Mesendoderm (in vitro differentiated cells): ENCODE results near the gene C5orf47.

Source experiments
- DNase-seq: peaks from one replicate; pipeline ENCODE4 v3.0.0; 2013
- H2AK5ac ChIP-seq: 2 replicates; pipeline ENCODE4 v1.6.1; 2013; ENCODE audit warnings: low read length, inconsistent platforms
- H2BK120ac ChIP-seq: 2 replicates; pipeline ENCODE4 v1.6.1; 2013; ENCODE audit warnings: low read depth, mild to moderate bottlenecking, low read length, moderate library complexity, mixed read lengths
- H2BK15ac ChIP-seq: replicated peaks from 2 replicates; pipeline ENCODE4 v1.6.1; 2013; ENCODE audit warnings: low read depth, mild to moderate bottlenecking, moderate library complexity
- H2BK5ac ChIP-seq: 2 replicates; pipeline ENCODE4 v1.6.1; 2013; ENCODE audit warnings: low read length, inconsistent platforms
- H3K18ac ChIP-seq: 2 replicates; pipeline ENCODE4 v1.6.1; 2013; ENCODE audit warnings: mild to moderate bottlenecking, low read length, mixed read lengths
- H3K23ac ChIP-seq: one replicate; pipeline ENCODE4 v1.6.1; 2013; ENCODE audit warnings: low read length
- H3K27ac ChIP-seq: 2 replicates; pipeline ENCODE4 v1.5.1; 2013; ENCODE audit warnings: low read depth, mild to moderate bottlenecking, inconsistent platforms, low read length, moderate library complexity
- H3K27me3 ChIP-seq: 2 replicates; pipeline ENCODE4 v1.6.1; 2013; ENCODE audit warnings: low read length, control low read depth, mild to moderate bottlenecking, inconsistent platforms; ENCODE audit not compliant: insufficient read depth, poor library complexity
- H3K36me3 ChIP-seq: 2 replicates; pipeline ENCODE4 v1.6.1; 2013; ENCODE audit warnings: low read length, inconsistent platforms; ENCODE audit not compliant: control insufficient read depth, insufficient read depth
- H3K4ac ChIP-seq: one replicate; pipeline ENCODE4 v1.6.1; 2013; ENCODE audit warnings: low read depth, mild to moderate bottlenecking, low read length, moderate library complexity
- H3K4me1 ChIP-seq: 2 replicates; pipeline ENCODE4 v1.6.1; 2013; ENCODE audit warnings: low read depth, low read length, inconsistent platforms; ENCODE audit not compliant: control insufficient read depth
- H3K4me2 ChIP-seq: 2 replicates; pipeline ENCODE4 v1.6.1; 2013; ENCODE audit warnings: low read length
- H3K4me3 ChIP-seq: 2 replicates; pipeline ENCODE4 v1.5.1; 2013; ENCODE audit warnings: mild to moderate bottlenecking, low read length
- H3K56ac ChIP-seq: one replicate; pipeline ENCODE4 v1.6.1; 2013; ENCODE audit warnings: low read length
- H3K79me1 ChIP-seq: 2 replicates; pipeline ENCODE4 v1.6.1; 2013; ENCODE audit warnings: low read length, inconsistent platforms
- H3K79me2 ChIP-seq: 2 replicates; pipeline ENCODE4 v1.6.1; 2013; ENCODE audit warnings: mild to moderate bottlenecking, low read length; ENCODE audit not compliant: control insufficient read depth, insufficient read depth
- H3K9ac ChIP-seq: 2 replicates; pipeline ENCODE4 v1.6.1; 2013; ENCODE audit warnings: low read length, inconsistent platforms
- H4K5ac ChIP-seq: one replicate; pipeline ENCODE4 v1.6.1; 2013; ENCODE audit warnings: low read length
- H4K8ac ChIP-seq: one replicate; pipeline ENCODE4 v1.6.1; 2013; ENCODE audit warnings: low read depth, mild to moderate bottlenecking, control low read depth, low read length, moderate library complexity
- WGBS: extraction: QIAGEN DNeasy Blood & Tissue Kit; methylation state at CpG from one replicate; pipeline ENCODE4 v1.1.7; 2013; ENCODE audit warnings: low lambda C conversion rate, missing lambda C conversion rate; ENCODE audit not compliant: insufficient coverage; ENCODE audit errors: extremely low coverage; 5-methylcytosine and 5-hydroxymethylcytosine counted together

The C5orf47 gene

DNA sequence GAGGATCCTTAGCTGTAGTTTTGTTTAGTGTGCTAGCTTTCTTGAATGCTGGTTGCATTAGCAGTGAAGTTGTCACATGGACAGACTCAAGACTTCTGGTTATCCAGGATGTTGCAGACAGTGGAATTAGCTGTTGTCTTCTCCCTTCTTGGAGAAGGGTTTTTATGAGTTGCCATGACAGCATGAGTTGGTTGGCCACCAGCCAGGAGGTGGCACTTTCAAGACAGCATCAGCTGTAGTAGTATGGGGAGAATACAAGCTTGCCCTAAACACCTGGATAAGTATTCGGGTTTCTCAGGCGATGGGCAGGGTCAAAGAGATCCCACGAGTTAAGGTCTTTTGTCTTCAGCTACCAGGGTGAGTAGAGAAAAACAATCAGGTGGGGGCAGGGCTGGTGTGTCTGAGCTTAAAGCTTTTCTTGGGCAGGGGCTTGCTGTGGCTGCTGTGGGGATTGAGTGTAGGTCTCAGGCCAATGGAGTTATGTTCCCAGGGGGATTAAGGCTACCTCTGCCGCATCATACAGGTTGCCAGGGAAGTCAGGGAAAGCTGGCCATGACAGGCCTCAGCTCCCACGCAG lies 7.7 kb upstream of the C5orf47 start:
- H3K79me2 ChIP-seq: no peaks in the 10 kb centered on the region
- no peak overlapping the region for H2AK5ac ChIP-seq
- H3K4me1 ChIP-seq: no peaks in the 10 kb centered on the region
- no peaks in the 10 kb centered on the region for H3K27me3 ChIP-seq
- H2BK15ac ChIP-seq: no peak overlapping the region
- no peak overlapping the region for H2BK120ac ChIP-seq
- H2BK5ac ChIP-seq: no peak overlapping the region
- no peak overlapping the region for H3K27ac ChIP-seq
- no peaks in the 10 kb centered on the region for H3K79me1 ChIP-seq
- H3K4me3 ChIP-seq: no peak overlapping the region
- no peak overlapping the region for H4K8ac ChIP-seq
- no peak for DNase-seq
- peak overlapping the region; percentile 31 for H3K56ac ChIP-seq
- no peak overlapping the region for H3K23ac ChIP-seq
- H4K5ac ChIP-seq: no peak overlapping the region
- no peak overlapping the region for H3K9ac ChIP-seq
- no peak overlapping the region for H3K4me2 ChIP-seq
- H3K4ac ChIP-seq: no peak overlapping the region
- no CpG with 5 or more reads among the region's 5 CpGs for WGBS
- H3K18ac ChIP-seq: no peak overlapping the region
- H3K36me3 ChIP-seq: no peaks in the 10 kb centered on the region

GRCh38 chr5:173984218-173984617 lies 4.8 kb upstream of the C5orf47 start:
- peak; percentile 69 for DNase-seq
- H3K9ac ChIP-seq: no peak overlapping the region
- no peak overlapping the region for H2BK15ac ChIP-seq
- H3K4me1 ChIP-seq: no peaks in the 10 kb centered on the region
- H3K23ac ChIP-seq: no peak overlapping the region
- no peak overlapping the region for H3K18ac ChIP-seq
- H3K79me2 ChIP-seq: no peaks in the 10 kb centered on the region
- H3K27me3 ChIP-seq: no peaks in the 10 kb centered on the region
- H3K4ac ChIP-seq: no peak overlapping the region
- H2AK5ac ChIP-seq: no peak overlapping the region
- H2BK120ac ChIP-seq: no peak overlapping the region
- no peaks in the 10 kb centered on the region for H3K79me1 ChIP-seq
- H2BK5ac ChIP-seq: no peak overlapping the region
- no peak overlapping the region for H4K8ac ChIP-seq
- no peaks in the 10 kb centered on the region for H3K36me3 ChIP-seq
- H3K56ac ChIP-seq: no peak overlapping the region
- no peak overlapping the region for H3K27ac ChIP-seq
- no peak overlapping the region for H3K4me2 ChIP-seq
- WGBS: no CpG with 5 or more reads among the region's 4 CpGs
- no peak overlapping the region for H3K4me3 ChIP-seq
- no peak overlapping the region for H4K5ac ChIP-seq

DNA sequence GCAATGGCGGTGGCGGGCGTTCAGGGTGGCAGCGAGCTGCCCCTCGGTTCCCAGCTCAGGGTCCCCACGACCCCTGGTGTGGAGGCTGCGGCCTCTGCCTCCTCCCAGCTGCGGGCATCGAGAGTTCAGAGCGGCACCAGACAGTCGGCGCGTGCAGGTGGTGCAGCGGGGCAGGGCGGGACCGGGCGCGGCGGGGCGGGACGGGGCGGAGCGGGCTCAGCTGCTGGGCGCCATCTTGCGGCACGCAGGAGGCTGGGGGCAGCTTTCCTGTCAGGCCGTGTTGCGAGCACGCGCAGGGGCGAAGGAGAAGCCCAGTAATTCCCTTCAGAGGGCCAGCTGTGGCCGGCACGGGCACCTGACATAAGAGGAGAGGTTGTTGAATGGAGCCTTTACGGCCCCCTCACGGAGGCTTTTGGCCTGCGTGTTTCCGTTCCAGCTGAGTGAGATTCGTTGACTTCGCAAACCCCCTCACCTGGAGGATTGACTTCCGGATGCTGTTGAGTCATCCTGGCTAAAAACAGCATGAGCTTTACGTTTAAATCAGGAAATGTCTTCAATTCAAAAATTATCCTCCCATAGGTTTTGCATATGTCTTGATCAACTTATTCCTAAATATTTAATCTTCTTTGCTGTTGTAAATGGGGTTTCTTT lies 587 bp downstream of the C5orf47 start:
- H3K4me3 ChIP-seq: no peak overlapping the region
- WGBS: no CpG with 5 or more reads among the region's 41 CpGs
- no peak overlapping the region for H3K23ac ChIP-seq
- H3K36me3 ChIP-seq: no peaks in the 10 kb centered on the region
- H3K79me1 ChIP-seq: no peaks in the 10 kb centered on the region
- H4K8ac ChIP-seq: no peak overlapping the region
- no peak overlapping the region for H4K5ac ChIP-seq
- no peak for DNase-seq
- no peak overlapping the region for H3K9ac ChIP-seq
- H3K56ac ChIP-seq: no peak overlapping the region
- H3K27ac ChIP-seq: no peak overlapping the region
- H3K79me2 ChIP-seq: no peaks in the 10 kb centered on the region
- no peak overlapping the region for H2BK120ac ChIP-seq
- no peak overlapping the region for H2BK15ac ChIP-seq
- no peak overlapping the region for H3K18ac ChIP-seq
- H3K4me1 ChIP-seq: no peaks in the 10 kb centered on the region
- no peaks in the 10 kb centered on the region for H3K27me3 ChIP-seq
- H2BK5ac ChIP-seq: no peak overlapping the region
- no peak overlapping the region for H3K4ac ChIP-seq
- H2AK5ac ChIP-seq: no peak overlapping the region
- no peak overlapping the region for H3K4me2 ChIP-seq

GRCh38 chr5:173997331-173997730 lies 8.4 kb downstream of the C5orf47 start:
- Histone ChIP-seq H3K27ac (no peak overlapping the region), H3K4me2 (no peak overlapping the region), H2BK120ac (no peak overlapping the region), H3K36me3 (no peaks in the 10 kb centered on the region), H3K9ac (no peak overlapping the region), H2BK5ac (no peak overlapping the region), H3K79me2 (no peaks in the 10 kb centered on the region), H3K56ac (no peak overlapping the region), H3K27me3 (no peaks in the 10 kb centered on the region), H4K5ac (no peak overlapping the region), H3K79me1 (no peaks in the 10 kb centered on the region), H3K18ac (no peak overlapping the region), H3K4ac (no peak overlapping the region), H3K4me1 (no peaks in the 10 kb centered on the region), H4K8ac (no peak overlapping the region), H2BK15ac (no peak overlapping the region), H3K4me3 (no peak overlapping the region), H3K23ac (no peak overlapping the region), H2AK5ac (no peak overlapping the region)
- WGBS: no CpG with 5 or more reads among the region's 4 CpGs
- DNase-seq: no peak

- Histone ChIP-seq H3K56ac (no peak overlapping the region), H3K23ac (no peak overlapping the region), H3K4me1 (no peaks in the 10 kb centered on the region), H3K4ac (no peak overlapping the region), H3K4me3 (no peak overlapping the region), H2BK120ac (no peak overlapping the region), H2AK5ac (no peak overlapping the region), H3K27me3 (no peaks in the 10 kb centered on the region), H3K18ac (no peak overlapping the region), H3K9ac (no peak overlapping the region), H3K4me2 (no peak overlapping the region), H2BK5ac (no peak overlapping the region), H3K36me3 (no peaks in the 10 kb centered on the region), H3K79me1 (no peaks in the 10 kb centered on the region), H3K79me2 (no peaks in the 10 kb centered on the region), H2BK15ac (no peak overlapping the region), H4K5ac (no peak overlapping the region), H3K27ac (no peak overlapping the region), H4K8ac (no peak overlapping the region)
- no peak for DNase-seq
- WGBS: no CpG with 5 or more reads among the region's 4 CpGs
These were observed 9.6 kb downstream of the C5orf47 start for GRCh38 chr5:173998531-173998930.

DNA sequence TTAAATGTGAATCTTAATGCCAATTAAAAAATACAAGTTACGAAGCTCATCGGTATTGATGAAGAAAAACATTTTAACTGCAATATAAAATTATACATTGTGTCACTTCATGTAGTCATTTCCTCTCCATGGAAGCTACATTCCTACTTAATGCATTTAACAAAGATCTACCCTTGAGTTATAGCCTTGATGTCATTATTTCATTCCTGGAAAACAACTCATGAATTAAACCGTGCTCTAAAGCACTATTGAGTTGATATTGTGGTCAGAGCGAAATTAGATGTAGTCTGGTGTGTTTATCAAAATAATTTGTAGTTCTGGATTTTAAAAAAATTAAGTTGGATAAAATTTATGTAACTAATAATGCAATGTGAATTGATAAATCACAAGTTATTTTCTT lies 11.1 kb downstream of the C5orf47 start:
- no peak overlapping the region for H3K23ac ChIP-seq
- H3K56ac ChIP-seq: no peak overlapping the region
- no peak for DNase-seq
- no peak overlapping the region for H3K9ac ChIP-seq
- no peaks in the 10 kb centered on the region for H3K36me3 ChIP-seq
- H4K5ac ChIP-seq: no peak overlapping the region
- no peak overlapping the region for H3K4me2 ChIP-seq
- H3K27me3 ChIP-seq: no peaks in the 10 kb centered on the region
- H3K79me2 ChIP-seq: no peaks in the 10 kb centered on the region
- no peaks in the 10 kb centered on the region for H3K79me1 ChIP-seq
- H3K4me3 ChIP-seq: no peak overlapping the region
- H3K4ac ChIP-seq: no peak overlapping the region
- H4K8ac ChIP-seq: no peak overlapping the region
- H2BK5ac ChIP-seq: no peak overlapping the region
- H2BK15ac ChIP-seq: no peak overlapping the region
- WGBS: no CpG with 5 or more reads among the region's 4 CpGs
- no peaks in the 10 kb centered on the region for H3K4me1 ChIP-seq
- no peak overlapping the region for H2AK5ac ChIP-seq
- no peak overlapping the region for H2BK120ac ChIP-seq
- no peak overlapping the region for H3K18ac ChIP-seq
- H3K27ac ChIP-seq: no peak overlapping the region
